ENCODE results near the gene GABPA.

- TF ChIP-seq, protein P1, sequence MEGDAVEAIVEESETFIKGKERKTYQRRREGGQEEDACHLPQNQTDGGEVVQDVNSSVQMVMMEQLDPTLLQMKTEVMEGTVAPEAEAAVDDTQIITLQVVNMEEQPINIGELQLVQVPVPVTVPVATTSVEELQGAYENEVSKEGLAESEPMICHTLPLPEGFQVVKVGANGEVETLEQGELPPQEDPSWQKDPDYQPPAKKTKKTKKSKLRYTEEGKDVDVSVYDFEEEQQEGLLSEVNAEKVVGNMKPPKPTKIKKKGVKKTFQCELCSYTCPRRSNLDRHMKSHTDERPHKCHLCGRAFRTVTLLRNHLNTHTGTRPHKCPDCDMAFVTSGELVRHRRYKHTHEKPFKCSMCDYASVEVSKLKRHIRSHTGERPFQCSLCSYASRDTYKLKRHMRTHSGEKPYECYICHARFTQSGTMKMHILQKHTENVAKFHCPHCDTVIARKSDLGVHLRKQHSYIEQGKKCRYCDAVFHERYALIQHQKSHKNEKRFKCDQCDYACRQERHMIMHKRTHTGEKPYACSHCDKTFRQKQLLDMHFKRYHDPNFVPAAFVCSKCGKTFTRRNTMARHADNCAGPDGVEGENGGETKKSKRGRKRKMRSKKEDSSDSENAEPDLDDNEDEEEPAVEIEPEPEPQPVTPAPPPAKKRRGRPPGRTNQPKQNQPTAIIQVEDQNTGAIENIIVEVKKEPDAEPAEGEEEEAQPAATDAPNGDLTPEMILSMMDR (IDR thresholded peaks at IDR 0.05), result no peak
- no peak for TF ChIP-seq ZFX (IDR thresholded peaks at IDR 0.05; ENCODE audit: borderline replicate concordance)
Observed at GRCh38 chr21:25806060-25806459, 71.3 kb downstream of the GABPA start.

All from 22Rv1 (cell line).